Skeletal muscle tissue (tissue), 1 donor: ENCODE data around the gene FAM83E. TPM values are rescaled to one million over a fixed set of nuclear protein-coding genes. Genes with fewer than 3 reads are reported as not detected.

ENCODE experiments used
- total RNA-seq: library from RNA; depleted of rRNA; stranded (reverse); fragments of >200 nt; gene quantifications from one replicate; pipeline ENCODE4 v1.2.3, GENCODE V29; 2014

FAM83E gene
- total RNA-seq, 1 donor from 2014 or later = 1.6 TPM

Other genes starting within 250 kb of the FAM83E start
- 47.5 TPM for gene KDELR1, start 223.5 kb downstream of the FAM83E start, total RNA-seq
- gene GRIN2D, start 221.4 kb downstream of the FAM83E start, total RNA-seq = under 0.01 TPM
- gene GRWD1, start 169.1 kb downstream of the FAM83E start, total RNA-seq = 8.4 TPM
- 1.0 TPM for gene KCNJ14, start 159.5 kb downstream of the FAM83E start, total RNA-seq
- gene CYTH2, start 145.7 kb downstream of the FAM83E start, total RNA-seq = 33.4 TPM
- gene LMTK3, start 103.2 kb downstream of the FAM83E start, total RNA-seq = not detected
- gene SULT2B1, start 62.9 kb downstream of the FAM83E start, total RNA-seq = not detected
- gene SPACA4, start 8.3 kb downstream of the FAM83E start, total RNA-seq = not detected
- gene RPL18, start 4.1 kb upstream of the FAM83E start, total RNA-seq = 2,225 TPM
- gene SPHK2, start 4.4 kb upstream of the FAM83E start, total RNA-seq = 2.1 TPM
- 6.8 TPM for gene DBP, start 22.3 kb upstream of the FAM83E start, total RNA-seq
- 3.7 TPM for gene CA11, start 31.1 kb upstream of the FAM83E start, total RNA-seq
- under 0.01 TPM for gene NTN5, start 57.9 kb upstream of the FAM83E start, total RNA-seq
- gene FUT2, start 80.9 kb upstream of the FAM83E start, total RNA-seq = not detected
- 5.2 TPM for gene MAMSTR, start 104.6 kb upstream of the FAM83E start, total RNA-seq
- gene RASIP1, start 125.5 kb upstream of the FAM83E start, total RNA-seq = 23.5 TPM
- gene IZUMO1, start 131.8 kb upstream of the FAM83E start, total RNA-seq = 0.52 TPM
- 1.0 TPM for gene FUT1, start 137.6 kb upstream of the FAM83E start, total RNA-seq
- not detected for gene FGF21, start 140.4 kb upstream of the FAM83E start, total RNA-seq
- 13.6 TPM for gene BCAT2, start 196.0 kb upstream of the FAM83E start, total RNA-seq
- gene HSD17B14, start 221.4 kb upstream of the FAM83E start, total RNA-seq = 0.52 TPM